Glomerular visceral epithelial cell (primary cell): ENCODE measurements around the gene DGKE.

Experiments used
- DNase-seq: peaks from one replicate; pipeline ENCODE4 v3.0.0-alpha.2; 2016; ENCODE audit errors: extremely low spot score

DGKE gene

GRCh38 chr17:56833809-56834379 lies at the start of gene DGKE, which contains the start of gene C17orf67:
Gene DGKE (plus strand): TSS chr17:56834151. CDS start chr17:56834796, 645 bp downstream.
Gene C17orf67 (minus strand): TSS chr17:56833920. CDS start chr17:56815810, 18,110 bp downstream.
- DNase-seq: peak; percentile 98

- no peak for DNase-seq
Measured at GRCh38 chr17:56785405-56785804, 48.5 kb upstream of the DGKE start.

DNA sequence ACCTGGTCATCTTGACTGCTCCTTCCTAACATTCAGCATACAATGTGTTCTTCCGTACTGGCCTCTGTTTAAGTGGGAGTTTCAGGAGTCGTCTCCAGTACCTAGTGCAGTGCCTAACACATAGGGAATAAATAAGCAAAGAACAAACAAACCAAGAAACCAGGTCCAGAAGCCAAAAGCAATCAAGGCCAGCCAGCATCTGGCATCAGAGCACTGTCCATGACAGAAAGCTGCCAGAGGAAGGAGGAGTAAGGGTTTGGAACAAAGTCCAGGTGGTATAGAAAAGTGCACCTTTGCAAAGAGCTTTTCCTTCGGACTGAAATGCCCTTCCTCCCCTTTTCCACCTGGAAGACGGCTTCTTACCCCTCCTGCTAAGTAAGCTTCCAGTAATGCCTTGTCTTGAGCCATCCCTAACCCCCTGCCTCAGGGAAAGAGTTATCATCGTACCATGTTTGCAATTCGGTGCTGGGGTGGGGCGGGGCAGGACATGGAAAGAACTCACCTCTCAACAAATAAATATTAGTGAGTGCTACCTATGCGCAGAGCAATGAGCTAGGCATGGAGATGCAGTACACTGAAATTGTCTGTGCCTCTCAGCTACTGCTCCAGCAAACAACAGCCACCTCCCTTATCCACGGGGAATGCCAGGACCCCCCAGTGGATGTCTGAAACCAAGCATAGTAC lies 47.8 kb upstream of the DGKE start:
- no peak for DNase-seq

DNA sequence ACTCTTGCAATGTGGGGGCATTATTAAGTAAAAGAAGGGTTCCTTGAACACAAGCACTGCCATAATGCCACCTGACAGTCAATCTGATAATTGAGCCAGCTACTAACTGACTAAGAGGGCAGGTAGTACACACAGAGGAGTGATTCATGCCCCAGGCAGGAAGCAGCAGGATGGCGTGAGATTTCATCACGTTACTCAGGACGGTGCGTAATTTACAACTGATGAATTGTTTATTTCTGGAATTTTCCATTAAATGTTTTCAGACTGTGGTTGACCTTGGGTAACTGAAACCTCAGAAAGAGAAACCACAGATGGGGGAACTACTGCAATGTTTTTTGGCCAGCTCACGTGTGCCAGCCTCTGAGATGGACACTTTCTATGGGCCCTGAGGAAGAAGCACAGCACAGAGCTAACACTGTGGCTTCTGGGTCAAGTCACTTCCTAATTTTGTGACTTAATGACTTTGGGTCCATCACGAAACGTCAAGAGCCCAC lies 46.9 kb upstream of the DGKE start:
- peak; percentile 91 for DNase-seq

DNA sequence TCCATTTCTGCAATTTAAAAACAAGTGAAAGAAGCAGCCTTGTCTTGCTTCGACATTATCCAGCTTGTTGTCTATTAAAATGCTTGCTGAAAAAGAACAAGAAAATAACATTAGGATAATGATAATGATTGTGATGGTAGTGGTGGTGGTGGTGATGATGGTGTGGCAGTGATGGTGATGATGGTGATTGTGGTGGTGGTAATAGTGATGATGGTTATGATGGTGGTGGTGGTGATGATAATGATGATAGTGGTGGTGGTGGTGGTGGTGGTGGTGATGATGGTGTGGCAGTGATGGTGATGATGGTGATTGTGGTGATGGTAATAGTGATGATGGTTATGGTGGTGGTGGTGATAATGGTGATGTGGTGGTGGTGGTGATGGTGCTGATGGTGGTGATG lies 41.7 kb upstream of the DGKE start:
- DNase-seq: no peak

DNA sequence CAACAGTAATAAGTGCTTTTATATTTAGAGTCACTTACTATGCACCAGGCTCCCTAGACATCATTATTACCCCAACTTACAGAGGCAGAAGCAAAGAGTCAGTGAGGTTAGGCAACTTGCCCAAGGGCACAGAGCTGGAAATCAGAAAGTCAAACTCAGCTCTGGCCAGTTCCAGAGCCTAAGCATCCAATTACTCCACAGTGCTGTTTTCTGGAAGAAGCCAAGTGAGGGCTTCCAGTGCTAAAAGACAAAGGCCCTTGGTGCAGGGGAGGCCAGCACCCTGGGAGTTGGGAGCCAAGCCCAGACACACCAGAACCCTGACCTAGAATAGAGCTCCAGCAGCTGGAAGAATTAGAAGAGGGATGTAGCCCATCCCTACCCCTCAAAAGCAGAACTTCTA lies 40.4 kb upstream of the DGKE start:
- no peak for DNase-seq

DNA sequence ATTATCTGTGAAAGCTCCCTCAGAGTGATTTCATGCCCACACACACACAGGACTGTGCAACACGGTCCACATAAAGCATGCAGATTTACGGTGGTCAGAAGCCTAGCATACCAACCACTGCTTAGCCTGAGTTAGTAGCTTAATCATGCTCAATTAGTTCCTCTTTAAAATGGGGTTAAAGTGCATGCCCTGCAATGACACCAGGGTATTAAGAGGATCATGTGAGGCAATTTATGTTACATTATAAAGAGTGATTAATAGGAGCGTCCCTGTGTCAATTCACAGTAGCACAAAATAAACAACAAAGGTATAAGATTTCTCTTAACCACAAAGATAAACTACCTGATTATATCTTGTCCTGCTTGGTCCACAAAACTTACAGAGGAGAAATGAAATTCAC lies 40.0 kb upstream of the DGKE start:
- DNase-seq: no peak

- no peak for DNase-seq
Measured at GRCh38 chr17:56795221-56795865, 38.6 kb upstream of the DGKE start.

DNA sequence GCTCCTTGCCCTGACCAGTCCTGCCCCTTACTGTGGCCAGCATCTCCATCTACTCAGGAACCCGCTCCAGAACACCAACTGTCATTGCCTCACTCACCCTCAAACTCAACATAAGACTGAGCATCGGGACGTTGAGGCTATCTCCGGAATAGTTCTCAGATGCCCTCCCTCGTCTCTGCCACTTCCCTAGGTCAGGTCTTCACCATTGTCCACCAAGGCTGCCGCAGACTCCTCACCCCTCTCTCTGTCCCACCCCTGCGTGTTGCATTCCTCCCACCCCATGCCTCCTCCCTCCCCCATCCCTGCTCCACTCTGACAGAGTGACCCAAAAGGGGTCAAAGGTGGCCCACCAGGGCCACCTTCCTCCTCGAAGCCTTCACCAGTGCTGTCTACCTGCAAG lies 37.4 kb upstream of the DGKE start:
- DNase-seq: no peak

DNA sequence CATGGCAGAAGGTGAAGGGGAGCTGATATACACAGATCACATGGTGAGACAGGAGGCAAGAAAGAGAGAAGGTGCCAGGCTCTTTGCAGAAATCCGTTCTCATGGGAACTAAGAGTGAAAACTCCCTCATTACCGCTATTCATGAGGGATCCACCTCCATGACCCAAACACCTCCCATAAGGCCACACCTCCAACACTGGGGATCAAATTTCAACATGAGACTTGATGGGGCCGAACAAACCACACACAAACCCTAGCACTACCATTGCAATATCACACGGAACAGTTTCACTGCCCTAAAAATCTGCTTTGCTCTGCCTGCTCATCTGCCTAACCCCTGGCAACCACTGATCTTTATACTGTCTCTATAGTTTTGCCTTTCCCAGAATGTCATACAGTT lies 35.0 kb upstream of the DGKE start:
- no peak for DNase-seq

GRCh38 chr17:56801459-56802178 lies 32.3 kb upstream of the DGKE start:
- DNase-seq: no peak

- DNase-seq: no peak
Measured at GRCh38 chr17:56803071-56803470, 30.9 kb upstream of the DGKE start.

DNA sequence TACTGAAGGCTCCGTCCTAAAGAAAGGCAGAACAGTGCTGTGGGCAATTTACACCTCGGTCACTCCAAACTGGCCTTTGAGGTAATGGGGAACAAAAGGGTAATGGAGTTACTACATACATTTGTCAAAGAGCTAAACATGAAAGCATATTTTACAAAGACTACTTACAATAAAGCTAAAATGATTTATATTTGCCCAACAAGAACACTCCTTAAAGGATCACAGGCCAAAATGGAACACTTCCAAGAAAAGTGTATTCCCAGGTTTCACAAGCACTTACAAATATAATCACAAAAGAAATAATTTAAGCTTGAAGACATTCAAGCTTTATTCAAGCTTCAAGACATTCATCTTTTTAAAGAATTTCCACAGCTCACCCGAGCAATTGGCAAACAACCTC lies 29.5 kb upstream of the DGKE start:
- DNase-seq: no peak

DNA sequence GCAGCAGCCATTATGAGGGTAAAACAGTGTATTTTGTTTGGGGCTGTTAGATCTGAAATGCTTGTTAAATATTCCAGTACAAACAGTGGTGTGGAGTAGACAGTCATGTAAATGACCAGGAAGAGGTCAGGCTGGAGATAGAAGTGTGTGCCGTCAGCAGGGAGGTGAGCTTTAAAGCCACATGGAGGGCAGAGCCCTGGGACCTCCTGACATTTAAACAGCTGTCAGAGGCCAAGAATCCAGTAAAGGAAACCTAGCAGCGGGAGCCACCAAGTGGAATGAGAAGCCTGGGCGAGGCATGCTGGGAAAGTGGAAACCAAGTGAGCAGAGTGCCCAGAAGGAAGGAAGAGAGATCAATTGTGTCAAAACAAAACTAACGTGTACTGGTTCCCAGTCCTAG lies 27.0 kb upstream of the DGKE start:
- no peak for DNase-seq

- no peak for DNase-seq
Measured at GRCh38 chr17:56807723-56808122, 26.2 kb upstream of the DGKE start.

DNA sequence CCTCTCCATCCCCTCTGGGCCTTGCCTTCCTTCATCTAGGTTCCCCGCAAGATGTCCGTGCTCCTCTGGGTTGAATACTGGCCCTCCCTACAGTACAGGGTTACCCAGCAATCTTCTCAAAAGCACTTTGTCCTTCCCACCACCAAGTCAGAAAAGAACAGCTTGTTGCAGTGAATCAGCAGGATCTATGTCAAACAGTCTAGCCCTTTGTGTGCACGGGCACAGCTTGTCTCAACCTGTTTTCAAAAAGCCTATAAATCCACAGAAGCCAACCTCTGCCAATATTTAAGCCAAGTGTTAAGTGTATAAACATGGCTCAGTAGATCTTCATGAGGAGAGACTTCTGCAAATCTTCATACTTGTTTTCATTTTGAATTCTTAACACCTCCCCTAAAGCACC lies 25.4 kb upstream of the DGKE start:
- no peak for DNase-seq

GRCh38 chr17:56809106-56809819 lies 24.7 kb upstream of the DGKE start:
- no peak for DNase-seq

DNA sequence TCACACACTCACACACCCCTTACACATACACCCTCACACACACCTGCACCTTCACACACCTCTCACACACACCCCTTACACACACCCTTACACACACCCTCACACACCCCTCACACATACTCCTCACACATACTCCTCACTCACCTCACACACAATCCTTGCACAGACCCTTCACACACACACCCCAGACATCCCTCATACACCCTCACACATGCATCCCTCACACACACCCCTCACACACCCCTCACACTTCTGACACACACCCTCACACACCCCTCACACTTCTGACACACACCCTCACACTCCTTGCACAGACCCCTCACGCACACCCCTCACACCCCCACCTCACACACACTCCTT lies 24.2 kb upstream of the DGKE start:
- no peak for DNase-seq

DNA sequence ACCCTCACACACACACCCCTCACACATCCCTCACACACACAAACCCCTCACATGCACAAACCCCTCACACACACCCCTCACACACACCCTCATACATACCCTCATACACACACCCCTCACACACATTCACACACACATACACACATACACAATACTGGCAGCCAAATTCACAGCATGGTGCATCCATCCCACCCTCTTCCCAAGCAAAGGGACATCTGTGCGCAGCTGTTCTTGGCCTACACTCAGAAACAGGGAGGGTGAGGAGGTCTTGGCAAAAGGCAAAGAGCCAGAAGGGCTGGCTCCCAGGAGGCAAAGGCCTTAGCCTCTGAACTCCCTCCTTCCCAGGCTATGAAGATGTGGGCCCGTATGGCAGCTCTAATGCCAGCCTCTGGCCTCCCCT lies 23.6 kb upstream of the DGKE start:
- no peak for DNase-seq

- no peak for DNase-seq
Measured at GRCh38 chr17:56810891-56811775, 22.8 kb upstream of the DGKE start.

- DNase-seq: no peak
Measured at GRCh38 chr17:56812901-56813388, 21.0 kb upstream of the DGKE start.
